Endothelial cell of hepatic sinusoid (primary cell): ENCODE data around the gene BTG3.

Experiments used
- in situ Hi-C: cut with HindIII; loops from 2 replicates; pipeline ENCODE4 v1.10.0; 2017; ENCODE audit warnings: low sequenced_read_pairs

BTG3 gene

DNA sequence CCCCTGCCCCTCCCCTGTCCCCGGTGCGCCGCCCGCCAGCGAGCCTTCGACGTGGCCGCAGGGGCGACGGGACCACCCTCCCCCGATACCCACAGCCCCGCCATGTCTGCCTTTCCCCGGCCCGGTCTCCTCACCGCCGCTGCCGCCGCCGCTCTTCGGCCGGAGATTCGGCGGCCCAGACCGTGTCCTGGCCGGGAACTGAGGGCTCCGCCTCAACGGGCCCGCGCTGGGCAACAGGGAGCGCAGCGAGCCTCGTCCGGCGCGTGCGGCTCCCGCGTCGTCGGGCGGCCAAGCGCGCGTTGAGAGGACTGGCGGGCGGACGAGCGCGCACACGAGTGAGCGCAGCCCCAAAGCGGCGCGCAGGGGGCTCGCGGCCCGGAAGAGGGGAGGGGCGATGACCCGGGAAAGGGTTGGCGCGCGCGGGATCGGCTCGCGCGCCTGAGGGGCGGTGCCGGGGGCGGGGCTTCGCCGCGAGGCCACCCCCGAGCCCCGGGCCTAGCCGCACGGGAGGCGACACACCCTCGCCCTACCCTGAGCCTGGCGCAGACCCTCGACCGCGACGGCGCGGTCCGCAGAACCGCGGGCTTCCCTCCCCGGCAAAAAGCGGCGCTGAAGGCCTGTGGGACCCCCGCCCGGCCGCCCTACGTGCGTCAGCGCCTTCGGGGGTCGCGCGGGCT is at the start of gene BTG3:
TSS of gene BTG3 (minus strand) at position 337 of the 677 bp plus-strand sequence. CDS start 3,757 bp downstream, outside the sequence.
- in situ Hi-C loops: no loop called here

- in situ Hi-C loops: no loop called here
These were observed 48.2 kb upstream of the BTG3 start for GRCh38 chr21:17660862-17661261.

- in situ Hi-C loops: no loop called here
These were observed 47.8 kb upstream of the BTG3 start for GRCh38 chr21:17660452-17660851.

DNA sequence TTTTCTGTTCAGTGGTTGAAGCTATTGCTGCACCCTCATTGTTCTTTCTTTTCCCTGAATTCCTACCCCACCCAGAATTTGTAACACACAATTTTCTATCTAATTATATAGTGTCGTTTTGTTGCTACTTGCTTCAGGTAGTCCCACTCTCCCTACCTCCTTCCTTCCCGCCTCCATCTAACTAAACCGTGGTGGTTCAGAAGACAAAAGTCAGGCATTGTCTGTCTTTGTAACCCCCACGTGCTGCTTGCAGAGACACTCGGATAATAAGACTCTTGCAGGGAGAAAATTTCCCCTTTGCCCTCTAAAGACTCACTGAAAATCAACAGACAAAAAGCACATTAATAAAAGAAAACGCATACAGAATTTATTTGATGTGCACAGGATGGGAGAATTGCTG is 46.2 kb upstream of the BTG3 start:
- in situ Hi-C loops: no loop called here

- in situ Hi-C loops: no loop called here
These were observed 38.8 kb upstream of the BTG3 start for GRCh38 chr21:17651526-17651925.

GRCh38 chr21:17650292-17650691 is 37.6 kb upstream of the BTG3 start:
- in situ Hi-C loops: no loop called here

DNA sequence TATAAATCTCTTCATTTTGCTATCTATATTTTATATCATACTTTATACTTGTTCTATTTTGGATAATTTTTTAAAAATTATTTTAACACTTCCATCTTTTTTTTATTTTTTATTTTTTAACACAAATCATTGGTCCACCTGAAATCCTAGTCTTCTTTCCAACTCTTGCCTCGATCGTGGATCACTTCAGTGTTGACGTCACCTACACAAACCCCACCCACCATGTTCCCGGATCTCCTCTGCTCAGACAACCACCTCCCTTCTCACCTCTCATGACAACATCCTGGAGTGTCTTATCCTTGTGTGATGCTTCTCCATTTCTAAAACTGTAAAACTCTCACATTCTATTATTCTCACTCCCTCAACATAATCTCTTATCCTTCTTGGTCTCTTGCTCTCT is 34.1 kb upstream of the BTG3 start:
- in situ Hi-C loops: no loop called here

- in situ Hi-C loops: no loop called here
These were observed 31.5 kb upstream of the BTG3 start for GRCh38 chr21:17644186-17644585.

DNA sequence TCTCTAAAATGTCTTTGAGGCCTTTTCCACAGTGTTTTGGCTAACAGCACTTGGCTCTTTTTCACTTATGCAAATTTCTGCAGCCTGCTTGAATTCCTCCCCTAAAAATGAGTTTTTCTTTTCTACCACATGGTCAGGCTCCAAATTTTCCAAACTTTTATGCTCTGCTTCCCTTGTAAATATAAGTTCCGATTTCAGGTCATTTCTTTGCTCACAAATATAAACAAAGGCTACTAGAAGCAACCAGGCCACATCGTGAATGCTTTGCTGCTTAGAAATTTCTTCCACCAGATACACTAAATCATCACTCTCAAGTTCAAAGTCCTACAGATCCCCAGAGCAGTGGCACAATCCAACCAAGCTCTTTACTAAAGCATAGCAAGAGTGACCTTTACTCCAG is 28.1 kb upstream of the BTG3 start:
- in situ Hi-C loops: no loop called here

GRCh38 chr21:17636711-17637110 is 24.0 kb upstream of the BTG3 start:
- in situ Hi-C loops: no loop called here

DNA sequence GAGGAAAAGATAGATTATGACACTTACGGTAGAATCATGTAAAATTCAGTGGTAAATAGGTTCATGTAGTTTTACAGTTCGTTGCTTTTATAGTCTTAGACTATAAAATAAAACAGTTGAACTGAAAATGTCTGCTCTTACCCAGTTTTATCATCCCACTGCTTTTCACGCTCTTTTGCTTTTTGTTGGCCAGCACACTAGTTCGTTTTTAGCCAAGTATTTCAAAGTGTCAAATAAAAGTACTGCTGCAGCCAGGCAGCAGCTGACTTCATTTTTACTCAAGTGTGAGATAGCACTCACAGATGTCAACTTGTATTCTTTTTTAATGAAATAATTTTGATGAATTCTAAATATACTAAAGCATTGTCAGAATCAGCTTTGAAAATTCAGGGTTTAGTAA is 18.5 kb upstream of the BTG3 start:
- in situ Hi-C loops: no loop called here

GRCh38 chr21:17622018-17622417 is 9.3 kb upstream of the BTG3 start:
- in situ Hi-C loops: no loop called here

GRCh38 chr21:17616831-17617230 is 4.1 kb upstream of the BTG3 start:
- in situ Hi-C loops: no loop called here

GRCh38 chr21:17613242-17613676 is 558 bp upstream of the BTG3 start:
- in situ Hi-C loops: no loop called here

DNA sequence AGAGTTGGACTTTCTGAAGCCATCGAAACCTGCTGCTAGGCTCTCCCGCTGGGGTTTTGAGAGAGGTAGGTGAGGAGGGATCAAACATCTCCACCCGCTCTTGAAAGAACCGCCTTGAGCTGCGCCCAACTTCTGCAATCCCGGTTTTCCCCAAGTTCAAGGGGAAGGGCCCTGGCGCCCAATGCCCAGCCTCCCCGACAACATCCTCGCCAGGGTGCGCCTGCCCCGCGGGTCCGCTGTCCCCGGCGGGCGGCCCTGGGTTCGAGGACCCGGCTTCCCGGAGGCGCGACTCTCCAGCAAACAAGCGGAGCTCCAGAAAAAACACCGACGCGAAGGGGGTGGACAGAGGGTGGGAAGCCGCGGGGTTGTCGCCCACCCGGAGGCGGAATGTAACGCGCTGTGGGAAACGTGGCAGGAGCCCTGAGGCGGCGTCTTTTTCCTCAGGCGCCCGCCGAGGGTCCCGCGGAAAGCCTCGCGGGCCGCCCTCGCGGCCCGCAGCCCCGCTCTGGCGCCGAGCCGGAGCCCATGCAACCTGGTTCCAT is 607 bp downstream of the BTG3 start:
- in situ Hi-C loops: no loop called here

DNA sequence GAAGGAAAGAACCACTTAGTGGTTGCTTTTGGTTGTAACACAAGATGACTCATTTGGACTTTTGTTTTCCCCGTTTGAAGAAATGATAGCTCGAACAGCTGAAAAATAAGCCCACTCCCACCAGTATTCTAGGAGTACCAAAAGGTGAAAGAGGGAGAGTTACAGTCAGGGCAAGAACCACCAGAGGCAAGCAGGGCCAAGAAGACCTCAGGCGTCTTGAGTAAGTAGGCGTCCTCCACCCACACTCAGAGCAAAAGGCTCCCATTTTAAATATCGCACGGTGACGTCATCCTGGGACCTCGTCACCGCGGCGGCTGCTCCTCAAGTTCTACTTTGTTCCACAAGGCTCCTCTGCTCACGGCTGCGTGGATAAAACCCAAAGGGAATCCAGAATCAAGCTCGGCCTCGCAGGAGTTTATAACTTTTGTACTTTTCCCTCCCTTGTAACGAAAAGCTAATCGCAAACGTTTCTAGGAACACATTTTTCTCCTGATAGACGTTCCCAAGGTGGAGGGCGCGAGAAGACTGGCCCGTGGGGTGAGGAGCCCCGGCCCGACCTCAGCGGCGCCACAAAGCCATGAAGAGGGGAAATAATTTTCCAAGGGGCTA is 1.2 kb downstream of the BTG3 start:
- in situ Hi-C loops: no loop called here

GRCh38 chr21:17610911-17611310 is 1.8 kb downstream of the BTG3 start:
- in situ Hi-C loops: no loop called here

DNA sequence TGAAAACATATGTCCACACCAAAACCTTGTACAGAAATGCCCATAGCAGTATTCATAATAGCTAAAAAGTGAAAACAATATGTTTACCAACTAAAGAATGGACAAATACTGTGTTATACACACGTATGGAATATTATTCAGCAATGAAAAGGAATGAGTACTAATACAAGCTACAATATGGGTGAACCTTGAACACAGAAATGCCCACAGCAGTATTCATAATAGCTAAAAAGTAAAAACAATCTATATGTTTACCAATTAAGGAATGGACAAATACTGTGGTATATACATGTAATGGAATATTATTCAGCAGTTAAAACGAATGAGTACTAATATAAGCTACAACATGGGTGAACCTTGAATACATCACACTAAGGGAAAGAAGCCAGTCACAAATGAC is 3.0 kb downstream of the BTG3 start:
- in situ Hi-C loops: no loop called here

GRCh38 chr21:17607684-17608083 is 5.0 kb downstream of the BTG3 start:
- in situ Hi-C loops: no loop called here

GRCh38 chr21:17602874-17603273 is 9.8 kb downstream of the BTG3 start:
- in situ Hi-C loops: no loop called here

GRCh38 chr21:17598437-17598836 is 14.3 kb downstream of the BTG3 start:
- in situ Hi-C loops: no loop called here

DNA sequence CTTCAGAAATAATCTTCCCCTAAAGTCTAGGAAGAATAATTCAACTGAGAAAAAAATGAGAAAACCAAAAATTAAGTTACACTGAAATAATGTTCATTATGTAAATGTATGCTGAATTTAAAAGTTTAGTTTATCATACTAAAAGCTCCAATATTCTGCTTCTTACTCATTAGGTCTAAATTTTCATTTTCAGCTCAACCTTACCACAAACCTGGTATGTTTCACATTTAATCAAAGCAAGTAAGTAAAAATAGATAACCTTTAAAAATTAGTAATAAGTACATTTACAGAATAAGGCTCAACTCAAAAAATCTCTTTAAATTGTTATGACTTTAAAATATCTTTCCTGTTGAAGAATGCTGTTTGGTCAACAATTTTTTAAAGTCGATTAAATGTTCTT is 15.0 kb downstream of the BTG3 start:
- in situ Hi-C loops: no loop called here

GRCh38 chr21:17590430-17590829 is 22.3 kb downstream of the BTG3 start:
- in situ Hi-C loops: no loop called here
